Activated naive CD4-positive, alpha-beta T cell treated with Interleukin-2 at 50 U/mL for 16 hours (primary cell): ENCODE data around the gene FHAD1.
"Not testable (repeated sequence)": the region's sequence is repeated elsewhere in the genome, so short reads cannot be mapped to it uniquely, and the experiment has no call there.

ENCODE experiments used
- DNase-seq: peaks from one replicate; pipeline ENCODE4 v3.0.0-alpha.2; 2020

The FHAD1 gene

GRCh38 chr1:15380601-15381508 is 133.8 kb downstream of the FHAD1 start:
- no peak for DNase-seq

GRCh38 chr1:15381805-15382204 is 134.8 kb downstream of the FHAD1 start:
- no peak for DNase-seq

- no peak for DNase-seq
Observed at GRCh38 chr1:15382601-15383518, 135.8 kb downstream of the FHAD1 start.

GRCh38 chr1:15383810-15384209 is 136.8 kb downstream of the FHAD1 start:
- no peak for DNase-seq

GRCh38 chr1:15384301-15384901 is 137.4 kb downstream of the FHAD1 start:
- no peak for DNase-seq

GRCh38 chr1:15385420-15385819 is 138.4 kb downstream of the FHAD1 start:
- no peak for DNase-seq

- no peak for DNase-seq
Observed at GRCh38 chr1:15386164-15386749, 139.2 kb downstream of the FHAD1 start.

GRCh38 chr1:15388201-15388880 is 141.3 kb downstream of the FHAD1 start:
- no peak for DNase-seq

- not testable (repeated sequence) for DNase-seq
Observed at GRCh38 chr1:15389828-15390227, 142.8 kb downstream of the FHAD1 start.

- no peak for DNase-seq
Observed at GRCh38 chr1:15390667-15391066, 143.6 kb downstream of the FHAD1 start.

GRCh38 chr1:15391366-15391765 is 144.3 kb downstream of the FHAD1 start:
- no peak for DNase-seq

GRCh38 chr1:15393475-15394257 is 146.6 kb downstream of the FHAD1 start:
- no peak for DNase-seq

- no peak for DNase-seq
Observed at GRCh38 chr1:15394258-15394690, 147.3 kb downstream of the FHAD1 start.

- DNase-seq = no peak
Observed at GRCh38 chr1:15397236-15397635, 150.2 kb downstream of the FHAD1 start.

- no peak for DNase-seq
Observed at GRCh38 chr1:15399710-15400109, 152.7 kb downstream of the FHAD1 start.

GRCh38 chr1:15400627-15401026 is 153.6 kb downstream of the FHAD1 start:
- no peak for DNase-seq

GRCh38 chr1:15401391-15402055 is 154.5 kb downstream of the FHAD1 start:
- DNase-seq = no peak

- DNase-seq = no peak
Observed at GRCh38 chr1:15402809-15403450, 155.9 kb downstream of the FHAD1 start.

GRCh38 chr1:15403962-15404580 is 157.0 kb downstream of the FHAD1 start:
- DNase-seq = no peak
